ENCODE measurements around the gene DYNC2I2.

Gene DYNC2I2

DNA sequence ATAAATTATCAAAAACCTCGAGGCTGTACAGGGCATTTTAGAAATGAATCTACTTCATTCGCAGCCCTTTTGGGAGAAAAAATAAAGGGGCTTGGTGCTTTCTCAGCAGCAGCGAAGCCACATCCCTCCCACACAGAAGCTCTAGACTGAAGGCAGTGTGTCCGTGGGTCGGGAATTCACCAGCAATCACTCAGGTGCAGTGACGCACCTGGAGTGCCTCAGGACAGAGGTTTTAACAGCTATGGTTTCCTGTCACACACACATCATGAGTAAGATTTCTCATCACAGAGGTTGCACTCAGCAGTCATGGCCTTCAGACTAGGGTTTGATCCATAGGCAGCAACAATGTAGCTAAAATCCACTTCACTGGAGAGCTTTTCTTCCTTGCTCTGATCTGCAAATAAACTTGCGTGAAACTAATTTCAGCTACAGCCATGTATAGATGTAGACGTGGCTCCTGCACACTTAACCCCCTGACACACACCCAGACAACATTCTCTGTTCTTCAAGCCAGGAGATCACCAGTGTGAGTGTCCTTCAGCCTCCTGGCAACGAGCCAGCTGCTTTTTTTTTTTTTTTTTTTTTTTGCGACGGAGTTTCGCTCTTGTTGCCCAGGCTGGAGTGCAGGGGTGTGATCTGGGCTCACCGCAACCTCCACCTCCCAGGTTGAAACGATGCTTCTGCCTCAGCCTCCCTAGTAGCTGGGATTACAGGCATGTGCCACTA, 34.8 kb downstream of the DYNC2I2 start:
- Histone ChIP-seq H3K4me1 (ENCODE audit: control insufficient read depth, insufficient read depth, low read length) (peaks cover 7% of the 10 kb centered on the region), H3K27me3 (ENCODE audit: control insufficient read depth, insufficient read depth, low read length) (no peaks in the 10 kb centered on the region), H3K4me3 (ENCODE audit: low read length) (no peak overlapping the region), H3K36me3 (ENCODE audit: control insufficient read depth, insufficient read depth, low read length) (peaks cover 26% of the 10 kb centered on the region), H3K9ac (ENCODE audit: low read length) (no peak overlapping the region), H3K9me3 (ENCODE audit: control insufficient read depth, low read length) (no peaks in the 10 kb centered on the region)

DNA sequence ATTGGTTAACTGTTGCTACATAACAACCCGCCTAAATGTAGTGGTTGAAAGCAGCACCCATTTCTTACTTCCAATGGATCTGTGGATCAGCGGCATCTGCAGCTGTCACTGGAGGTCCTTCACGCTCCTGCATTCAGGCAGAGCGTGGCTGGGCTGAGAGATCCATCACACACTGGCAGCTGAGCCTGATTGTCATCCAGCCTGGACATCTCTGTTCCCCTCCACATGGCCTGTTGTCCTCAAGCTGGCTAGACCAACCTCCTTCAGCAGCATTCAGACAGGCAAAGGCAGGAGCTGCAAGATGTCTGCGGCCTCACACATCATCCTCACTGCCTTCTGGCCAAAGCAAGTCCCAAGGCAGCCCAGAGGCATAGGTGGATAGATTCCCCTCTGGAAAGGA, 36.9 kb downstream of the DYNC2I2 start:
- Histone ChIP-seq H3K36me3 (ENCODE audit: control insufficient read depth, insufficient read depth, low read length) (peaks cover 25% of the 10 kb centered on the region), H3K9ac (ENCODE audit: low read length) (no peak overlapping the region), H3K4me1 (ENCODE audit: control insufficient read depth, insufficient read depth, low read length) (no peaks in the 10 kb centered on the region), H3K9me3 (ENCODE audit: control insufficient read depth, low read length) (no peaks in the 10 kb centered on the region), H3K4me3 (ENCODE audit: low read length) (no peak overlapping the region), H3K27me3 (ENCODE audit: control insufficient read depth, insufficient read depth, low read length) (no peaks in the 10 kb centered on the region)

GRCh38 chr9:128619127-128619526, 37.5 kb downstream of the DYNC2I2 start:
- peaks cover 25% of the 10 kb centered on the region for H3K36me3 ChIP-seq (ENCODE audit: control insufficient read depth, insufficient read depth, low read length)
- H3K27me3 ChIP-seq (ENCODE audit: control insufficient read depth, insufficient read depth, low read length): no peaks in the 10 kb centered on the region
- H3K4me1 ChIP-seq (ENCODE audit: control insufficient read depth, insufficient read depth, low read length): no peaks in the 10 kb centered on the region
- no peaks in the 10 kb centered on the region for H3K9me3 ChIP-seq (ENCODE audit: control insufficient read depth, low read length)
- H3K9ac ChIP-seq (ENCODE audit: low read length): no peak overlapping the region
- H3K4me3 ChIP-seq (ENCODE audit: low read length): no peak overlapping the region

- Histone ChIP-seq H3K9me3 (ENCODE audit: control insufficient read depth, low read length) (no peaks in the 10 kb centered on the region), H3K4me1 (ENCODE audit: control insufficient read depth, insufficient read depth, low read length) (no peaks in the 10 kb centered on the region), H3K27me3 (ENCODE audit: control insufficient read depth, insufficient read depth, low read length) (no peaks in the 10 kb centered on the region), H3K9ac (ENCODE audit: low read length) (no peak overlapping the region), H3K4me3 (ENCODE audit: low read length) (no peak overlapping the region), H3K36me3 (ENCODE audit: control insufficient read depth, insufficient read depth, low read length) (peaks cover 25% of the 10 kb centered on the region)
Observed at GRCh38 chr9:128617943-128618342, 38.7 kb downstream of the DYNC2I2 start.

GRCh38 chr9:128615571-128615970, 41.1 kb downstream of the DYNC2I2 start:
- Histone ChIP-seq H3K9ac (ENCODE audit: low read length) (no peak overlapping the region), H3K36me3 (ENCODE audit: control insufficient read depth, insufficient read depth, low read length) (peaks cover 25% of the 10 kb centered on the region), H3K27me3 (ENCODE audit: control insufficient read depth, insufficient read depth, low read length) (no peaks in the 10 kb centered on the region), H3K9me3 (ENCODE audit: control insufficient read depth, low read length) (no peaks in the 10 kb centered on the region), H3K4me1 (ENCODE audit: control insufficient read depth, insufficient read depth, low read length) (no peaks in the 10 kb centered on the region), H3K4me3 (ENCODE audit: low read length) (no peak overlapping the region)

GRCh38 chr9:128614728-128615127, 41.9 kb downstream of the DYNC2I2 start:
- no peaks in the 10 kb centered on the region for H3K27me3 ChIP-seq (ENCODE audit: control insufficient read depth, insufficient read depth, low read length)
- no peaks in the 10 kb centered on the region for H3K9me3 ChIP-seq (ENCODE audit: control insufficient read depth, low read length)
- H3K36me3 ChIP-seq (ENCODE audit: control insufficient read depth, insufficient read depth, low read length): peaks cover 22% of the 10 kb centered on the region
- no peak overlapping the region for H3K9ac ChIP-seq (ENCODE audit: low read length)
- H3K4me3 ChIP-seq (ENCODE audit: low read length): no peak overlapping the region
- H3K4me1 ChIP-seq (ENCODE audit: control insufficient read depth, insufficient read depth, low read length): no peaks in the 10 kb centered on the region

DNA sequence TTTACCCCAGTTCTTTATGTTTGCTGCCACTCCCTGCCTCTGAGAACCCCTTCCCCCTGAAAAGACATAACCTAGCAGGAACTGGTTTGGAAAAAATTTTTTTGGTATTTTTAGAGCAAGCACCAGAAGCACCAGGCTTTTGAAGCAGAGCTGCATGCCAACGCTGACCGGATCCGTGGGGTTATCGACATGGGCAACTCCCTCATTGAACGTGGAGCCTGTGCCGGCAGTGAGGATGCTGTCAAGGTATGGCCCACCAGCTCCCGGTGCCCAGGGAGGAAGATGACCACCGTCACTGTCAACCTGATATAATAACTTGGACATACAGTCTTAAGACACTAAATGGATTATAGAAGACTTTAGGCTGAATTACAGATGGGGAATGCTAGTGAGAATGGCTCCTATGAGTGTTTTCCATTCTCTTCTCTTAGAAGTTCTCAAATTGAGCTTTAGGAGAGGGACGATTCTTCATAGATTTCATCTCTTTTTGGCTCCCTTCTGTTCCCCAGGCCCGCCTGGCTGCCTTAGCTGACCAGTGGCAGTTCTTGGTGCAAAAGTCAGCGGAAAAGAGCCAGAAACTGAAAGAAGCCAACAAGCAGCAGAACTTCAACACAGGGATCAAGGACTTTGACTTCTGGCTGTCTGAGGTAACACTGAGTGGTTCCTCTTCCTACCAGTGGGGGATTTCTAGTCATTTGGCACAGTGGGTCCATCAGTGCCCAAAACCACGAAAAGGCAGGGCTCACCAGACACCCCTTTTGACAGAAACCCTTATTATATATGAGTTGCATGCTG, 44.9 kb downstream of the DYNC2I2 start:
- Histone ChIP-seq H3K27me3 (ENCODE audit: control insufficient read depth, insufficient read depth, low read length) (no peaks in the 10 kb centered on the region), H3K36me3 (ENCODE audit: control insufficient read depth, insufficient read depth, low read length) (peaks cover 24% of the 10 kb centered on the region), H3K9me3 (ENCODE audit: control insufficient read depth, low read length) (no peaks in the 10 kb centered on the region), H3K9ac (ENCODE audit: low read length) (no peak overlapping the region), H3K4me3 (ENCODE audit: low read length) (no peak overlapping the region), H3K4me1 (ENCODE audit: control insufficient read depth, insufficient read depth, low read length) (no peaks in the 10 kb centered on the region)

- Histone ChIP-seq H3K4me3 (ENCODE audit: low read length) (no peak overlapping the region), H3K36me3 (ENCODE audit: control insufficient read depth, insufficient read depth, low read length) (peaks cover 24% of the 10 kb centered on the region), H3K27me3 (ENCODE audit: control insufficient read depth, insufficient read depth, low read length) (no peaks in the 10 kb centered on the region), H3K4me1 (ENCODE audit: control insufficient read depth, insufficient read depth, low read length) (no peaks in the 10 kb centered on the region), H3K9ac (ENCODE audit: low read length) (no peak overlapping the region), H3K9me3 (ENCODE audit: control insufficient read depth, low read length) (no peaks in the 10 kb centered on the region)
Observed at GRCh38 chr9:128610897-128611296, 45.8 kb downstream of the DYNC2I2 start.

DNA sequence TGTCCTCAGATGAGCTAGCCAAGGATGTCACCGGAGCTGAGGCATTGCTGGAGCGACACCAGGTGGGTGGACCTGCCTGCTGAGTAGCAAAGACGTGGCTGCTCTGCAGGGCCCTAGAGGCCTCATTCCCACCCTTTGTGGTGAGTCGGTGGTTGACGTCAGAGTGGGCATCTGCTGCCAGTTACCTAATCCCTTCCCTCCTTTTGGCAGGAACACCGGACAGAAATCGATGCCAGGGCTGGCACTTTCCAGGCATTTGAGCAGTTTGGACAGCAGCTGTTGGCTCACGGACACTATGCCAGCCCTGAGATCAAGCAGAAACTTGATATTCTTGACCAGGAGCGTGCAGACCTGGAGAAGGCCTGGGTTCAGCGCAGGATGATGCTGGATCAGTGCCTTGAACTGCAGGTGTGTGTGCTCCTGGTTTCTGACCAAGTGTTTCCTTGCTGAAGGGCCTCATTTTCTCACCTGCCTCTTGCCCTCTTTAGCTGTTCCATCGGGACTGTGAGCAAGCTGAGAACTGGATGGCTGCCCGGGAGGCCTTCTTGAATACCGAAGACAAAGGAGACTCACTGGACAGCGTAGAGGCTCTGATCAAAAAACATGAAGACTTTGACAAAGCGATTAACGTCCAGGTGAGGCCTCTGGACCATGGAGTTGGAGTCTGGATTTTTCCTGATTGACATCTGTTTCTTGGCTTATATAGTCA, 48.9 kb downstream of the DYNC2I2 start:
- H3K27me3 ChIP-seq (ENCODE audit: control insufficient read depth, insufficient read depth, low read length): no peaks in the 10 kb centered on the region
- peaks cover 32% of the 10 kb centered on the region for H3K36me3 ChIP-seq (ENCODE audit: control insufficient read depth, insufficient read depth, low read length)
- H3K9me3 ChIP-seq (ENCODE audit: control insufficient read depth, low read length): no peaks in the 10 kb centered on the region
- no peaks in the 10 kb centered on the region for H3K4me1 ChIP-seq (ENCODE audit: control insufficient read depth, insufficient read depth, low read length)
- no peak overlapping the region for H3K4me3 ChIP-seq (ENCODE audit: low read length)
- H3K9ac ChIP-seq (ENCODE audit: low read length): no peak overlapping the region

DNA sequence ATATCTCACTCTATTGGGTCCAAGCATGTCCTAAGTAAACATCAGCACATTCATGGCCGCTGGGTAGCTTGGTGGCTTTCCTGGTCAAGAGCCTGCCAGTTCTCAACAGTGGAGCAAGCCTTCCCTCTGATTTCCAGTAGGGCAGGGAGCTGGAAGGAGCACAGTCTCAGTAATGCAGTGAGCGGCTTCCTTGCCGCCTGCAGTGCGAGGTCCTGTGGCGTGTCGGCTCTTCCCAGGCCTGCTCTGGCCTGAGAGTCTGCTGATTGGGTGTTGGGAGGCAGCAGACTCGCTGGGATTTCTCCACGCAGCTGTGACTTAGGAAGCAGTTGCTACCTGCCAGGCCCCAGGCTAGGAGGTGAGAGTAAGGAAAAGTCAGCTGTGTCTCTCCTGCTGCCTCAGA, 53.0 kb downstream of the DYNC2I2 start:
- peaks cover 23% of the 10 kb centered on the region for H3K36me3 ChIP-seq (ENCODE audit: control insufficient read depth, insufficient read depth, low read length)
- no peak overlapping the region for H3K9ac ChIP-seq (ENCODE audit: low read length)
- no peaks in the 10 kb centered on the region for H3K27me3 ChIP-seq (ENCODE audit: control insufficient read depth, insufficient read depth, low read length)
- H3K4me1 ChIP-seq (ENCODE audit: control insufficient read depth, insufficient read depth, low read length): no peaks in the 10 kb centered on the region
- H3K9me3 ChIP-seq (ENCODE audit: control insufficient read depth, low read length): no peaks in the 10 kb centered on the region
- H3K4me3 ChIP-seq (ENCODE audit: low read length): no peak overlapping the region

DNA sequence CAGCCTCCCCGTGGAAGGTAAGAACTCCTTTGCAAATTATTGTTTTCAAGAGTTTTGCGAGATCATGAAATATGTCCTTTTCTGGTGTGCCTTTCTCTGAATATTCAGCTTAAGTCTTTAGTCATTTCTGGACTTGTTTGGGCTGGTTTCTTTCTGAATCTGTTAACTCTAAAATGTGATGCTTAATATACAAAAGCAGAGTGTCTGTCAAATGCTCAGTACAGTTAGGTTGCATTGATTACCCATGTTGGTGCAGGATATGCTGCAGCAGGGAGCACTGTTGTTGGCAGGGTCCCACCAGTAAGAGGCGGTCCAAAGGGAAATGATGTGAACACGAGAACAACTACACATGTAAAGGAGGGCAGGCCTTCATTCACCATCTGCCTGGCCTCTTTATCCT, 56.5 kb downstream of the DYNC2I2 start:
- Histone ChIP-seq H3K4me1 (ENCODE audit: control insufficient read depth, insufficient read depth, low read length) (no peaks in the 10 kb centered on the region), H3K36me3 (ENCODE audit: control insufficient read depth, insufficient read depth, low read length) (peaks cover 11% of the 10 kb centered on the region), H3K27me3 (ENCODE audit: control insufficient read depth, insufficient read depth, low read length) (no peaks in the 10 kb centered on the region)

DNA sequence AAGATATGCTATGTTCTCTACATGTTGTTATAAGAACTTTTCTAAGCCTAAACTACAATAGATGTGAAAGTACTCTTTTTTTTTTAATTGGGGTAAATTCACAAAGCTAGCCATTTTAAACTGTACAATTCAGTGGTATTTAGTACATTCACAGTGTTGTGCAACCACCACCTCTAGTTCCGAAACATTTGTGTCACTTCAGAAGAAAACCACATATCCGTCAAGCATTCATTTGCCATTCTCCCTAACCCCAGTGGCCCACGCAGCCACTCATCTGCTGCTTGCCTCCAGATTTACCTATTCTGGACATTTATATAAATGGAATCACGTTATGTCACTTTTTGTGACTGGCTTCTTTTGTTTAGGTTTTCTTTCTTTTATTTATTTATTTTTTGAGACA, 61.2 kb downstream of the DYNC2I2 start:
- Histone ChIP-seq H3K9ac (ENCODE audit: low read length) (no peak overlapping the region), H3K9me3 (ENCODE audit: control insufficient read depth, low read length) (no peaks in the 10 kb centered on the region), H3K36me3 (ENCODE audit: control insufficient read depth, insufficient read depth, low read length) (peaks cover 8% of the 10 kb centered on the region), H3K4me3 (ENCODE audit: low read length) (no peak overlapping the region), H3K27me3 (ENCODE audit: control insufficient read depth, insufficient read depth, low read length) (no peaks in the 10 kb centered on the region), H3K4me1 (ENCODE audit: control insufficient read depth, insufficient read depth, low read length) (no peaks in the 10 kb centered on the region)

More for the DNA sequence above, 56.5 kb downstream of the DYNC2I2 start:
- Histone ChIP-seq H3K9me3 (ENCODE audit: control insufficient read depth, low read length) (no peaks in the 10 kb centered on the region), H3K9ac (ENCODE audit: low read length) (no peak overlapping the region), H3K4me3 (ENCODE audit: low read length) (no peak overlapping the region)
